Stimulated activated CD4-positive, alpha-beta T cell treated with anti-CD3 and anti-CD28 coated beads, Interleukin-2, amount 100 ng/mL, for 48 hours (primary cell): Measurements from ENCODE around the gene ERAS.

Experiments
- DNase-seq, 2 donors: peaks; one replicate each; pipeline ENCODE4 v3.0.0-alpha.2; 2020

The ERAS gene, protein sequence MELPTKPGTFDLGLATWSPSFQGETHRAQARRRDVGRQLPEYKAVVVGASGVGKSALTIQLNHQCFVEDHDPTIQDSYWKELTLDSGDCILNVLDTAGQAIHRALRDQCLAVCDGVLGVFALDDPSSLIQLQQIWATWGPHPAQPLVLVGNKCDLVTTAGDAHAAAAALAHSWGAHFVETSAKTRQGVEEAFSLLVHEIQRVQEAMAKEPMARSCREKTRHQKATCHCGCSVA

DNA sequence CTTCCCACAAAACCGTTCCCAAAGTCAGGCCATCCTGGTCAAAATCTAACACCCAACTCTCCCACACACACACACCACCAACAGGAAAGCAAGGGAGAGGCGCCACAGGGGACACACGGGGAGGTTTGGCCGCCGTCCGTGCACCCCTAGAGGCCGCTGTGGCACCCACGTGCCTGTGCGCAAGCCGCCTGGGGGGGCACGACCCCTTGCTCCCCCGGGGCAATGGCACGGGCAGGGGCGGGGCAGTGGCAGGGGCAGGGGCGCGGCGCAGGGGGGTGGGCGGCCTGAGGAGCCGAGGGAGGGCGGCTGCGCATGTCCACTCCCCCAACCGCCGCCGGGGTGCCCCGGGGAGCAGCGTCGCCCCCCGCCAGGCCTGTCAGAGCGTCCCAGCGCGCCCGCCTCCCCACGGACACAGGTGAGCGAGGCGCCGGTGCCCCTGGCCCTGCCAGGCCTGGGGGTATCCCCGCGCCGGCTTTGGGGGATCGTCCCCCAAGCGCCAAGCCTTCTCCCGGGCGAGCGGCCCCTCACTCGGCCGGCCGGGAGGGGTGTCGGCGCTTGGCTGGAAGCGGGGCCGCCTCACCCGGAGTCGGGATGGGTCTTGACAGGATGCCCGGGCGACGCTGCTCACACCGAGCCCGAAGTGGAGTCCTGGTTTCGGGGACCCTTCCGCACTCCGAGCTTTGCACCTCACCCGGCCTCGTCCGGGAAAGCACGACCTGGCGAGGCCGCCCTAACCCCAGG lies at the start of gene ERAS:
ERAS (plus strand) TSS at position 379 of the 741 bp plus-strand sequence. CDS start 2,611 bp downstream, outside the sequence.
- no peak for DNase-seq

DNA sequence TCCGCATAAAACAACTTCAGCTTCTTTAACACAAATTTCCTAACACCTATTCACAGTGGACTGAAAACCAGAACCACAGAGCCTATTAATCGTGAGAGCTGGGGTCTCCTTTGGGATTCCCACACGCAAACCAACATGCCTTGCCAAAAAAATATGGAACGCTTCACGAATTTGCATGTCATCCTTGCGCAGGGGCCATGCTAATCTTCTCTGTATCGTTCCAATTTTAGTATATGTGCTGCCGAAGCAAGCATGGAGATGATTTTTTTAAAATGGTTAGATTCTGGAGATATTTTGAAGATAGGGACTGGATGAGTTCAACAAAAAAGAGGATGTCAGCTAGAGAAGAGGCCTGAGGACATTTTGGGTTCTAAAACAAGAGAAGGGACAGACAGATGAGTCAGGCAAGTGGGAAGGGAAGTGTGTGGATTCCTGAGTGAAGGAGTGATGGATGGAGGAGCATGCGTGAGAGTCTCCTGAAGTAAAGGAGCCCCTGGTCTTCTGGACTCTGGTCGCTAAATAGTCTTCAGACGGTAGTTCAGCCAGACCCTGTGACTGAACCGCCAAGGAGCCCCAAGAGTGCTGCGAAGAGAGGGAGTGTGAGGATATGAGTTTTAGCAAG lies 49.4 kb upstream of the ERAS start:
- DNase-seq: no peak

DNA sequence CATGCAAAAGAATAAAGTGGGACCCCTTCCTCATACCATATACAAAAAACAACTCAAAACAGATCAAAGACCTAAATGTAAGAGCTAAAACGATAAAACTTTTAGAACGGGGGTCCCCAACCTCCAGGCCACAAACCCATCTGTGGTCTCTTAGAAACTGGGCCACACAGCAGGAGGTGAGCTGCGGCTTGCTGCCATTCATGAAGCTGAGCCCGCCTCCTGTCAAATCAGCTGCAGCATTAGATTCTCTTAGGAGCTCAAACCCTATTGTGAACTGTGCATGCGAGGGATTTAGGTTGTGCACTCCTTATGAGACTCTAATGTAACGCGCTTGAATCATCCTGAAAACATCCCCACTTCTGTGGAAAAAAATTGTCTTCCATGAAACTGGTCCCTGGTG lies 46.9 kb upstream of the ERAS start:
- no peak for DNase-seq

DNA sequence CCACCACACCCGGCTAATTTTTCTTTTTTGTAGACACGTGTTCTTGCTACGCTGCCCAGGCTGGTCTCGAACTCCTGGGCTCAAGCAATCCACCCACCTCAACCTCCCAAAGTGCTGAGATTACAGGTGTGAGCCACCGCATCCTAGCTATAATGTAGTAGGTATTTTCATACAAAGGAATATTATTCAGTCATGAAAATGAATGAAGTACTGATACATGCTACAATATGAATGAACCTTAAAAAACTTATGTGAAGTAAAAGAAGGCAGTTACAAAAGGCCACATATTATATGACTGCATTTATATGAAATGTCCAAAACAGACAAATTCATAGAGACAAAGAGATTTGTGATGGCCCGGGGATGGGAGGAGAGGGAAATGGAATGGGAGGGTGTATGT lies 44.6 kb upstream of the ERAS start:
- DNase-seq: no peak

DNA sequence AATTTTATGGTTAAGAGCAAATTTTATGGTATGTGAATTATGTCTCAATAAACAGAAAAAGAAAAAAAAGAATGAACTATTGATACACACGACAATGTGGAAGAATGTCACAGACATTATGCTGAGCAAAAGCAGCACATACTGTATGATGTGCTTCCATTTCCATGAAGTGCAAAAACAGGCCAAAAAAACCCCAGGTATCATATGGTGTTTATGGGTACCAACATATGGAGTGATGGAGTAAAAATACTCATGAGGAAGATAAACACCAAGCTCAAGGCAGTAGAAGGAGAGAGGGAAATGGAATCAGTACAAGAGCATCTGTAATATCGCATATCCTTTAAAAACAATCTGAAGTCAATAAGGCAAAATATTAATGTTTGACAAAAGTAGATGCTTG lies 44.1 kb upstream of the ERAS start:
- no peak for DNase-seq

DNA sequence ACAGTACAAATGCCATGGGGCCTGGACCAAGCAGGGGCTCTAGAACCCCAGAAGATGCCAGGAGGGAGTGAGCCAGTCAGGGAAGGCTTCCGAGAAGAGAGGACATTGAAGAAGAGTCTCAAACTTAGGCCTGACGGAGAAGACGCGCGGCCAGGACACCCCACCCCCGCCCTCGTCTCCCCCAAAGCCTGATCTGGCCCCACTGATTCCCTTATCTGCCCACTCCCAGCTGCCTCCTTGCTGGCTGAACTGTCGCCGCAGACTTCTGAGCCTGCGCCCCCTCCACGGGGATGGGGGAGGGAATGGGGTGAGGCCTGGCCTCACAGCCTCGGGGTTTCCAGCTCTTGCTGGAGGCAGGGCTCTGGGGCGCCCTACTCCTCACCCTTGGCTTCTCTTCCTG lies 43.5 kb upstream of the ERAS start:
- no peak for DNase-seq

DNA sequence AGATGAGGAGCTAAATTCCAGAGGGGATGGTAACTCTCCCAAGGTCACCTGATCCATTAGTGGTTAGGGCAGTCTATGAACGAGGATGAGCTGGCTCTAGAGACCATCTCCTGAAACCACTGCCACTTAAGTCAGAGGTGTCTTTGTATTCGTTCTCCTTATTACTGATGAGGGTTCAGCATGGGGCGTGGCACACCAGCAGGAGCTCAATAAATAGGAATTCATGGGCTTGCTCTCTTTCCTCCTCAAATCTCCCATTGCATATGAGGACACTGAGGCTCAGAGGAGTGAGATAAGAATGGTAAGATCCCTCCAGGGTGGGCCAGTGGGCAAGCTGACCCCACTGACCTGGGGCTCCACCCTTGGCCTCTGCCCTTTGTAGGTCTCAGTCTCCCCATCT lies 41.6 kb upstream of the ERAS start:
- no peak for DNase-seq

DNA sequence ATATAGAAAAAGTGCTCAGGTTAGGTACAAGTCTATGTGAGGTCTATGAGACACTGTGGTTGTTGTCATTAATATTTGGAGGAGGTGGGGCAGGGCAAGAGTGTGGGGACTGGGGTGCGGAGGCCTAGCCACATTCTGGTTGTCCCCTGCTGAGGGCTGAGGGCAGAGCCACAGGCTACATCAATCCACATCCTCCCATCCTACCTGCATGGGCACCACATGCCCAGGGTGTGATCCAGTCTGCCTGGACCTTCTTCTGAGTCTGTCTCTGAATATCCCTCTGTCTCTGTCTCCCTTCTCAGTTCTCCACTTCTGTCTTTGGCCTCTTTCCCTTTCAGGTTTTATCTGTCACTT lies 41.1 kb upstream of the ERAS start:
- DNase-seq: no peak

DNA sequence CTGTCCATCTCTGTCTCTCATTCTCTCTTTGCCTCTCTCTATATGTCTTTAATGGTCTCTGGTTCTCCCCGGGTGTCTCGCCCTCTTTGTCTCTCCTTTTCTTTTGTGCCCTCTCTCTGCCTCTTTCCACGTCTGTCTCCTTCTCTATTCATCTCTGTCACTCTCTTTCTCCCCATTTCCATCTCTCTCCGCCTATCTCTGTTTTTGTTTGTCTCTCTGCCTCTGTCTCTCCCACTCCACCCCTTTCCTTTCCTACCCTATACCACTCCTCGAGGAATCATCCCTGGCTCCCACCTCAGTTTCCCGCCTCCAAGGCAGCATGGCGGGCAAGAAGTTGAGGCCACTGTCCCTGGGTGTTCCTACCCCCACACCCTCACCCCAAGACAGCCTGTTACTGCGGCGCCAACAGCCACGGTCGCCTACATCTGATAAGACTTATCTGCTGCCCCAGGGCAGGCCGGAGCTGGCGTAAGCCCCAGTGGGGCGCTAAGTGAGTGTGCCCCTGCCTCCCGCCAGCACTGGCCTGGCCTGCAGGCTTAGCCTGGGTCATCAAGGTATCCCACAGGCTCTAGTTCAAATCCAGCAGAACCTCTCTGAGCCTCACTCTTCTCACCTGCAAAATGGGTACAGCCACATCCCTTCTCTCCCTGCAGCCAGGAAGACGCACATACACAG lies 40.6 kb upstream of the ERAS start:
- DNase-seq: no peak

DNA sequence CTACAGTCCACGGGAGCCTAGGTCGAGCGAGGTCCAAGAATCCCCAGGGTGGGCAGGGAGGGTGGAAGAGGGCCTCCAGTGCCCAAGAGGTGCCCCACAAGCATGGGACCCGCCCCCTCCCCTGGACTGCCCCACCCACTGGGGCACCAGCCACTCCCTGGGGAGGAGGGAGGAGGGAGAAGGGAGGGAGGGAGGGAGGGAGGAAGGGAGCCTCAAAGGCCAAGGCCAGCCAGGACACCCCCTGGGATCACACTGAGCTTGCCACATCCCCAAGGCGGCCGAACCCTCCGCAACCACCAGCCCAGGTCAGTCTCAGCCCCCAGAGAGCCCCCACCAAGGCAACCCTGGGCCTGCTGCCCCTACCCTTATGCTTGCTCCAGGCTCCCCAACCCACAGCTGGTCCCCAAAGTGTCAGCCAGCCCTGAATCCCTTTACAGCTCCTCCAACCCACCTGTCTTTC lies 39.9 kb upstream of the ERAS start, which contains the start of gene GATA1:
GATA1 (plus strand) TSS at position 250 of the 460 bp plus-strand sequence. CDS start 4,520 bp downstream, outside the sequence.
- no peak for DNase-seq

DNA sequence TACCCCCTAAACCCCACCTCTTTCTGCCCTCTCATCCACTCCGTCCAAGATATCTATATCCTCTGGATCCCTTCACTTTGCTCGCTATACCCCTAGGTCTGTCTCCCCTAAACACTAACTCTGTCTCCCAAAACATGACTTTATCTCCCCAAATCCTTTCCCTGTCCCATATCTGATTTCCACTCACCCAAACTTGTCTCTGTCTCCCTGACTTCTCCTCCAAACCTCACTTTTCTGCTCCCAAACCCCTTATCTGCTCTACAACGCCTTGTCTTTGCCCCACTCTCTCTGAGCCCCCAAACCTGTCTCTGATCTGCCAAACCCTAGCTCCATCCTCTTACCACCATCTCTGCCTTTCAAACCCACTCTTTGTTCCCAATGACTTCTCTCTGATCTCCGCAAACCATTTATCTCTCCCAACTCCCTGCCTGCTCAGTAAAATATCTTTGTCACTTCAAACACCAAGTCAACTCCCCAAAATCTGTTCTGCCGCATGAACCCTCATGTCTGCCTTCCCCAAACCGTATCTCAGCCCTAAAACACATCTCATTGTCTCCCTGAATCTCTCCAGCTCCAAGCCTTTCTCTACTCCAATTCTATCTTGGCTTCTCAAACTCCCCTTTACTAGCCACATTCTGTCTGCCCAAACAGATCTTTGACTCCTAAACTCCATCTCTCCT lies 39.3 kb upstream of the ERAS start:
- DNase-seq: no peak

DNA sequence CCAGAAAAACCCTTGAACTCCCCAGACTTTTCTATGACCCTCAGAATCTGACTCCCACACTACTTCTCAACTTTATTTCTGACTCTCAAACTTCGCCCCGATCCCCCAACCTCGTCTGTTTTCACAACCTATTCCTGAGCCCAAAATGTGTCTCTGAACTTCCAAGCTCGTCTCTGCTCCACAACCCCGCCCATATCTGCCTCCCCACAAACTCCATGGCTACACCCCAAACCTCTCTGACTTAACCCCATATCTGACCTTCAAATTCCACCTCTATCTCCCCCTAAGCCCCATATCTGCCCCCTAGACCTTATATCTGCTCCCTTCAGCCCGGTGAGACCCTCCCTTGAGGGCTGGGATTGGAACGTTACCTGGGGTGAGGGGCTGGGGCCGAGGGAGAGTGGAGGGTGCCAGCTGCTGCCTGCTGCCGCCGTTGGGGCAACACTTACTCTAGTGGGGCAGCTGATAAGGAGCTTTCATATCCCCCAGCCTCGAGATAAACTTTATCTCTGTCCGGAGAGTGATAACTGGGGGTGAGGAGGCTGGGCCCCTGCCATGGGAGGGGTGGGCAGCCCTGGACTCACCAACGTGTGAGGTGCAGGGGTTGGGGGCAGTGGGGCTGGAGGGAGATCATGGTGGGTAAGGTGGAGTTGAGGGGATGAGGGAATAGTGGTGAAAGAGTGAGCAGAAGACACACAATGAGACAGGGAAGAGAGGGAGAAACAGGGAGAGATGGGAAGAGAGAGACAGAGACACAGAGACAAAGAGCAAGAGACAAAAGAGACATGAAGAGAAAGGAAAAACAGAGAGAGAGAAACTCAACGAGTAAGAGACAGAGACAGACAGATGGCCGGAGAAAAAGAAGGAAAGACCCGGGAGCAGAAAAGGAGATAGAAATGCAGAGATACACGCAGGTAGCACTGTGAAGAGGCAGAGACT lies 38.5 kb upstream of the ERAS start:
- no peak for DNase-seq

DNA sequence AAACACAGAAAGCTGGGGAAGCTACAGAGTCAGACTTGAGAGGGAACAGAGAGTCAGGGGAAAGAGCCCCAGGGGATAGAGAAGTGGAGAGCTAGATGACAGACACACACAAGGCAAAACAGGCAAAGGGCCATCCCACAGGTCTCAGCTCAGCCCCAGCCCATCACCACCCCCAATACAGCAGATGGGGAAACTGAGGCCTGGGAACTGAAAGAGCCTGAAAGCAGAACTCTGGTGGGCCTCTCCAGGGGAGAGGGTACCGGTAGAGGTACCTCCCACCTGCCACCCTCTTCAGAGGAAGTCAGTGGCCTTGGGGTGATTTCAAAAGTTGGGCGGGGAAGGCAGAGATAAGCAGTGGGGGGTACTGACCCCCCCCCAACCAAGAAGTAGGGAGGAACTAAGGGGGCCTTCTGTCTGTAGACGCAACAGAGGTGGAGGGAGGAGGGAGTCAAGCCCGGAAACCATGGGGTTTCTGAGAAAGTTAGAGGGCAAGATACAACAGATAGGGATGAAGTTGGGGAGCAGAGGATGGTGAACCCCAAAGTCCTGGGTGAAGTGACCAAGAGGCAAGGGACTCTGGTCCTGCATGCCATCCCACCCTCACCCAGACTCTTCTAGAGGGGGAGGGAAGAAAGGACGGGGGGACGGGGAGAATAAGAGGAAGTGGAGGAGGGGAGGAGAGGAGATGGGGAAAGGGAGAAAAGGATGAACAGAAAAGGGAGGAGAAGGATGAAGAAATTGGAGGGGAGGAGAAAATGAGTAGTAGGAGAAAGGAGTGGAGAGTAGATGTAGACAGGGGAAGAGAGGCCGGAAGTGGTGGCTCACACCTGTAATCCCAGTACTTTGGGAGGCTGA lies 36.7 kb upstream of the ERAS start:
- DNase-seq: no peak

DNA sequence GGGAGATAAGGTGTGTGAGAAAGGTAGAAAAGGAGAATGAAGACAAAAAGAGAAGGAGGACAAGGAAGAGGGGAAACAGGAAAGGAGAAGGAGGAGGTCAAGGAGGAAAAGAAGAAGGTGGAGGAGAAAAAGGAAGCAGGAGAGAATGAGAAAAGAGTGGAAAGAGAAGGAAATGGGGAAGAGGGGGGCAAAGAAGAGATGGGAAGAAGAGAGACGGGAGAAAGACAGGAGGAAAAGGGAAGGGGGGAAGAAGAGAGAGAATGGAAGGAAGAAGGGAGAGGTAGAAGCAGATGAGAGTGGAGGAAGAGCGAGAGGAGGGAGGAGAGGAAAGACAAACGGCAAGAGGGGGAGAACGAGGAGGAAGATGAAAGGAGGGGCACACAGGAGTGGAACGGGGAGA lies 35.8 kb upstream of the ERAS start:
- no peak for DNase-seq

DNA sequence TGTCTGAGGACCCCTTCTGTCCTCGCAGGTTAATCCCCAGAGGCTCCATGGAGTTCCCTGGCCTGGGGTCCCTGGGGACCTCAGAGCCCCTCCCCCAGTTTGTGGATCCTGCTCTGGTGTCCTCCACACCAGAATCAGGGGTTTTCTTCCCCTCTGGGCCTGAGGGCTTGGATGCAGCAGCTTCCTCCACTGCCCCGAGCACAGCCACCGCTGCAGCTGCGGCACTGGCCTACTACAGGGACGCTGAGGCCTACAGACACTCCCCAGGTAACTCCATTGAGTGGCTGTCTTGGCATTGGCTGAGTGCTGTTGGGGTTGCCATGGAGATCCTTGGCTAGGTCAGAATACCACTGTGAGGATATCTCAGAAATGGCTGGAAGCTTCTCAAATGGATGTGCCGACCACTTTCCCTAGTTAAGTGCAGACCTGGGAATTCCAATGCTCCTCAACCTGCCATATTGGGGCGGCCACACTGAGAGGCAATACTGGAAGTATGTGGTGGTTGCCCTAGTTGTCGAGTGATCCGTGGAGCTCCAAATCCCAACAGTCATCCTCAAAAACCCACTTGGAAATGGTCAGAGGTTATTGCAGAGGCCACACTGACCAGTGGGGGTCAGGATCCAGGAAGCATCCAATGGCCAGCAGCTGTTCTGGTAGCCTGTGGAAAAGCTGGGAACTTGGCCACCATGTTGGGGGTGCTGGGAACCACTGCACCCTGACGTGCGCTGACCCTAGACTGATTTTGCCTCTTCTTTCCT lies 35.1 kb upstream of the ERAS start:
- DNase-seq: no peak

DNA sequence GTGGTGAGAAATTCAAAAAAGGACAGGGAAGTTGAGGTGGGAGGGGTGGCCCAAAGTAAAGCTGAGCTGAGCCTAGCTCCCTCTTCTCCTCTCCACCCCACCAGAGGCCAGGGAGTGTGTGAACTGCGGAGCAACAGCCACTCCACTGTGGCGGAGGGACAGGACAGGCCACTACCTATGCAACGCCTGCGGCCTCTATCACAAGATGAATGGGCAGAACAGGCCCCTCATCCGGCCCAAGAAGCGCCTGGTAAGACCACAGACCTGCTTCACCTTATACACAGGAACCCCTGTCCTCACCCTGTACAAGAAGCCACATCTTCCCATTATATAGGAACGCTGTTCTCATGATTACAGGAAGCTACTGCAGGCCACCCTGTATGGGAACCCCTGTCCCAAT lies 34.1 kb upstream of the ERAS start:
- DNase-seq: no peak

DNA sequence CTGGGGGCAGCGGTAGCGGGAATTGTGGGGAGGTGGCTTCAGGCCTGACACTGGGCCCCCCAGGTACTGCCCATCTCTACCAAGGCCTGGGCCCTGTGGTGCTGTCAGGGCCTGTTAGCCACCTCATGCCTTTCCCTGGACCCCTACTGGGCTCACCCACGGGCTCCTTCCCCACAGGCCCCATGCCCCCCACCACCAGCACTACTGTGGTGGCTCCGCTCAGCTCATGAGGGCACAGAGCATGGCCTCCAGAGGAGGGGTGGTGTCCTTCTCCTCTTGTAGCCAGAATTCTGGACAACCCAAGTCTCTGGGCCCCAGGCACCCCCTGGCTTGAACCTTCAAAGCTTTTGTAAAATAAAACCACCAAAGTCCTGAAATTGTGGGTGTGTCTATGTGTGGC lies 32.4 kb upstream of the ERAS start:
- DNase-seq: no peak

DNA sequence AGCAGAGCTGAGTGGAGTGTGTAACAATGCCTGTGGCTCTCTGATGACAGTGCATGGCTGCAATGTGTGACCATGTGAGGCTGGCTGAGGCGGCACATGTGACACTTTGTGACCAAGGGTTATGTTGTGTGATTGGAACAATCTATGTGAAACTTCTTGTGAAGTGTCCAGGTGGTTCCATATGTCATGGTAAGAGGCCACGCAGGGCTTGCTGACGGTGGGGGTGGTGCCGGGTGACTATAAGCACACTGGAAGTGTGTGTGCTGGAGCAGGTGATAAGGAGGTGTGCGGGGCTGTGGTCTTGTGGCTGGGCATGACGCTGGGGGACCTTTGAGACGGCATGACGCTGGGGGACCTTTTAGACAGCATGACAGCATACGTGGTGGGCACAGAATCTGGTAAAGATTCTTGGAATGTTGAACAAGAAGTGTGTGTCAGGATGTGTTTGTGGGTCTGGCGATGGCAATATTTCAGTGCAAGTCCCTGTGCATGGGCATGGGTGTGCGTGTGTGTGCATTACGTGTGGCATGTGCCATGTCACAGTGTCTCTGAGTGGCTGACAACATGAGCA lies 31.9 kb upstream of the ERAS start:
- DNase-seq: no peak

DNA sequence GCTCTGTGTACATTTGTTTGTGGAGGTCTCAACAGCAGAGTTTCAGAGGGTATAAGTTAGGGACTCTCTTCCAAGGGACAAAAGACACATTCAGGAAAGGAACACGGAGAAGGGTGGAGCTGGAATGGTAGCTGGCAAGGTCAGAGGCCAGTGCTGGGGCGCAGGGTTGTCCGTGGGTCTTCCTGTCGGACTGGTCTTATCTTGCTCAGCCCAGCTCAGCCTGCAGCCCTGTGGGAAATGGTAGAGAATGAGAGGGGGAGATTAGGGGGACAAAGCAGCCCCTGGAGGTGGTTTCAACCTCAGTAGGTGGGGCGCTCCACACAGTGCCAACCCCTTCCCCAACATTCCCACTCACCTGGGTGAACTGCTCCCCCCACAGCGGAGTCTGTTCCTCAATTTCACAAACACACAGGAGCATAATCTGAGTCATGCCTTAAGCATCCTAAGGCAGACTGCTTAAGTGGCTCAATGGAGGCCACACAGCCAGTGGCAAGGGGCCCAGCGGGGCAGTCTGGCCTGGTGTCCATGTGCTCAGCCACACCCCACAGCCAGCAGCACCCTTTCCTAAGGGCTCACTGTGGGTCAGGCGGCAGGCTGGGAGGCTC lies 31.3 kb upstream of the ERAS start:
- DNase-seq: no peak
